Astrocyte (in vitro differentiated cells and primary cell): ENCODE measurements around the gene CDC42BPA.

Source experiments
- CTCF ChIP-seq: IDR thresholded peaks from 2 replicates; pipeline ENCODE4 v1.5.1; 2011; ENCODE audit warnings: low read depth, mild to moderate bottlenecking, inconsistent platforms, low read length, moderate library complexity; ENCODE audit not compliant: insufficient read depth
- EZH2 ChIP-seq: IDR thresholded peaks from 2 replicates; pipeline ENCODE4 v1.6.1; 2012; ENCODE audit warnings: mild to moderate bottlenecking, low read length, inconsistent platforms; ENCODE audit not compliant: insufficient read depth

GRCh38 chr1:227298512-227299240 is 19.6 kb downstream of the CDC42BPA start:
- TF ChIP-seq CTCF (no peak), EZH2 (no peak)
